GM23338 (cell line): Measurements from ENCODE around the gene CNNM1. TPM values are rescaled to one million over a fixed set of nuclear protein-coding genes. Genes with fewer than 3 reads are reported as not detected.

Experiments
- ATAC-seq: fragments of 200-7000 bp; cut with Tn5 transposase; 3 replicates; pipeline ENCODE4 v1.9.1; 2020
- DNase-seq: peaks from one replicate; pipeline ENCODE4 v3.0.0-alpha.2; 2015; ENCODE audit warnings: low spot score
- H2AFZ ChIP-seq: fragments of 200-600 bp; sonication (generic); 2 replicates; pipeline ENCODE4 v1.8.0; 2016; ENCODE audit warnings: antibody characterized with exemption, mild to moderate bottlenecking, moderate library complexity
- H3F3A ChIP-seq: fragments of 200-600 bp; sonication (generic); replicated peaks from 2 replicates; pipeline ENCODE4 v1.8.0; 2017; ENCODE audit warnings: antibody characterized with exemption, mixed run types, low read depth
- H3K27ac ChIP-seq: fragments of 200-600 bp; sonication (generic); 2 replicates; pipeline ENCODE4 v1.6.1; 2016; ENCODE audit warnings: low read depth
- H3K27me3 ChIP-seq: fragments of 200-600 bp; sonication (generic); 2 replicates; pipeline ENCODE4 v1.8.0; 2016; ENCODE audit warnings: mild to moderate bottlenecking, mixed run types, moderate library complexity; ENCODE audit not compliant: insufficient read depth
- H3K36me3 ChIP-seq: fragments of 200-600 bp; sonication (generic); 2 replicates; pipeline ENCODE4 v1.8.0; 2016; ENCODE audit warnings: mild to moderate bottlenecking; ENCODE audit not compliant: insufficient read depth
- H3K4me1 ChIP-seq: fragments of 200-600 bp; sonication (generic); 2 replicates; pipeline ENCODE4 v1.8.0; 2016; ENCODE audit warnings: mild to moderate bottlenecking, moderate library complexity; ENCODE audit not compliant: insufficient read depth
- H3K4me2 ChIP-seq: fragments of 200-600 bp; sonication (generic); 2 replicates; pipeline ENCODE4 v1.7.1; 2017; ENCODE audit warnings: mixed run types
- H3K4me3 ChIP-seq: fragments of 200-600 bp; sonication (generic); 2 replicates; pipeline ENCODE4 v1.6.1; 2016; ENCODE audit warnings: mixed run types
- H3K79me2 ChIP-seq: fragments of 200-600 bp; sonication (generic); replicated peaks from 2 replicates; pipeline ENCODE4 v1.8.0; 2017; ENCODE audit warnings: mild to moderate bottlenecking; ENCODE audit not compliant: insufficient read depth
- H3K9me2 ChIP-seq: fragments of 200-600 bp; sonication (generic); 2 replicates; pipeline ENCODE4 v1.8.0; 2017; ENCODE audit not compliant: insufficient read depth
- H4K20me1 ChIP-seq: fragments of 200-600 bp; sonication (generic); replicated peaks from 2 replicates; pipeline ENCODE4 v1.8.0; 2017; ENCODE audit warnings: mild to moderate bottlenecking; ENCODE audit not compliant: insufficient read depth
- H3K27ac Mint-ChIP-seq: 2 replicates; pipeline ENCODE4 v1.8.0; 2020; ENCODE audit warnings: inconsistent platforms, mild to moderate bottlenecking, moderate library complexity, mixed read lengths
- H3K27me3 Mint-ChIP-seq: 3 replicates; pipeline ENCODE4 v1.8.0; 2022; ENCODE audit warnings: low read depth, mild to moderate bottlenecking, moderate library complexity, mixed read lengths, inconsistent platforms; ENCODE audit not compliant: insufficient read depth, poor library complexity
- H3K36me3 Mint-ChIP-seq: 3 replicates; pipeline ENCODE4 v1.8.0; 2021; ENCODE audit warnings: low read depth, mild to moderate bottlenecking, inconsistent platforms, moderate library complexity, mixed read lengths
- H3K4me1 Mint-ChIP-seq: 3 replicates; pipeline ENCODE4 v1.8.0; 2020; ENCODE audit warnings: mild to moderate bottlenecking, inconsistent platforms, mixed read lengths
- H3K4me3 Mint-ChIP-seq: 3 replicates; pipeline ENCODE4 v1.8.0; 2021; ENCODE audit warnings: moderate library complexity, mild to moderate bottlenecking, inconsistent platforms, mixed read lengths
- H3K9me3 Mint-ChIP-seq: 3 replicates; pipeline ENCODE4 v1.8.0; 2020; ENCODE audit warnings: moderate library complexity, mild to moderate bottlenecking, inconsistent platforms, mixed read lengths
- CREB1 ChIP-seq: fragments of 250-450 bp; sonication (Bioruptor Pico); IDR thresholded peaks from 2 replicates; pipeline ENCODE4 v1.5.0; 2020; ENCODE audit warnings: low read depth, mild to moderate bottlenecking, moderate library complexity
- JUNB ChIP-seq: IDR thresholded peaks from one replicate; pipeline ENCODE4 v1.6.1; 2016; ENCODE audit warnings: antibody characterized with exemption; ENCODE audit not compliant: unreplicated experiment
- NANOG ChIP-seq: IDR thresholded peaks from 2 replicates; pipeline ENCODE4 v1.6.1; 2016; ENCODE audit warnings: antibody characterized with exemption, borderline replicate concordance
- POLR2AphosphoS5 ChIP-seq: IDR thresholded peaks from 2 replicates; pipeline ENCODE4 v1.6.1; 2016; ENCODE audit warnings: antibody characterized with exemption, low read depth
- STAT1 ChIP-seq: IDR thresholded peaks from one replicate; pipeline ENCODE4 v1.6.1; 2016; ENCODE audit warnings: antibody characterized with exemption; ENCODE audit not compliant: unreplicated experiment
- ZNF114 ChIP-seq: fragments of 250-450 bp; sonication (Bioruptor Pico); IDR thresholded peaks from 2 replicates; pipeline ENCODE4 v1.5.0; 2020; ENCODE audit warnings: mild to moderate bottlenecking, moderate library complexity
- polyA plus RNA-seq: library from polyadenylated mRNA; unstranded; fragments of >200 nt; fragmentation: Nextera tagmentation; extraction: Ambion mirVana; gene quantifications from 2 replicates; pipeline ENCODE4 v1.2.1, GENCODE V29; 2016
- total RNA-seq: library from RNA; depleted of rRNA; stranded (reverse); fragments of >200 nt; shearing (Covaris generic); gene quantifications from 2 replicates; pipeline ENCODE4 v1.2.3, GENCODE V29; 2014
- TF ChIP-seq, protein P1 (sequence below), 2 experiments: fragments of 200-600 bp in 1 of 2; sonication (generic) in 1 of 2; conservative IDR thresholded peaks; 2 replicates each; pipeline versions ENCODE4 v1.5.1 to v1.6.1; 2016 to 2017; ENCODE audit warnings: antibody characterized with exemption in 2 of 2, low read depth in 2 of 2, mild to moderate bottlenecking in 2 of 2, moderate library complexity in 1 of 2
- TF ChIP-seq, protein P2 (sequence below): IDR thresholded peaks from one replicate; pipeline ENCODE4 v1.6.1; 2018; ENCODE audit warnings: antibody characterized with exemption; ENCODE audit not compliant: unreplicated experiment
- TF ChIP-seq, protein P3 (sequence below): IDR thresholded peaks from 2 replicates; pipeline ENCODE4 v1.6.1; 2016; ENCODE audit warnings: antibody characterized with exemption

Gene CNNM1
- total and polyA plus RNA-seq, 2 experiments from 2014 or later: 0.52 to 0.90 TPM

DNA sequence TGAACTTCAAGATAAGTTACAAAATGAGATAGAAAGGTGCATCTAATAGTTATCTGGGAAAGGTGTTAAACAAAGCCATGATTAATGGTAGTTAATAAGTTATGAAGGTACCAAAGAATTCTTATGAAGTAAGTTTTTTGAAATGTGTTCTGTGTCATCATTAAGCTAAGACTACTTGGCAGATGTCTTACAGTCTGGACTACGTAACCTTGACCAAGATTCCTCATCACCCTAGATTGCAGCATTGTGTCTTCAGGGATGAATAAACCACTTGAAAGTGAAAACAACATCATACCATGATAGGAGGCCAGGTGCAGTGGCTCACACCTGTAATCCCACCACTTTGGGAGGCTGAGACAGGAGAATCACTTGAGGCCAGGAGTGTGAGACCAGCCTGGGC, 53.0 kb downstream of the CNNM1 start:
- Histone ChIP-seq H4K20me1 (no peaks in the 10 kb centered on the region), H3K27me3 (no peaks in the 10 kb centered on the region), H3K27ac (no peak overlapping the region), H3K79me2 (no peaks in the 10 kb centered on the region), H3K4me2 (no peak overlapping the region), H3K4me3 (no peak overlapping the region), H3K4me1 (no peaks in the 10 kb centered on the region; the same call in 1 of the 2 replicates), H3K9me2 (no peaks in the 10 kb centered on the region), H3F3A (no peaks in the 10 kb centered on the region), H3K36me3 (no peaks in the 10 kb centered on the region), H2AFZ (no peak overlapping the region)
- DNase-seq (no peak), ATAC-seq (no peak)
- H3K27me3 Mint-ChIP-seq: peaks cover 8% of the 10 kb centered on the region
- H3K27ac Mint-ChIP-seq: no peak overlapping the region
- H3K4me3 Mint-ChIP-seq: no peak overlapping the region
- H3K4me1 Mint-ChIP-seq: peaks cover 14% of the 10 kb centered on the region
- no peaks in the 10 kb centered on the region for H3K36me3 Mint-ChIP-seq
- TF ChIP-seq JUNB: no peak
- no peak for TF ChIP-seq STAT1
- TF ChIP-seq ZNF114 (CRISPR knock-in tag): no peak
- no peak for TF ChIP-seq CREB1
- TF ChIP-seq, protein P1, sequence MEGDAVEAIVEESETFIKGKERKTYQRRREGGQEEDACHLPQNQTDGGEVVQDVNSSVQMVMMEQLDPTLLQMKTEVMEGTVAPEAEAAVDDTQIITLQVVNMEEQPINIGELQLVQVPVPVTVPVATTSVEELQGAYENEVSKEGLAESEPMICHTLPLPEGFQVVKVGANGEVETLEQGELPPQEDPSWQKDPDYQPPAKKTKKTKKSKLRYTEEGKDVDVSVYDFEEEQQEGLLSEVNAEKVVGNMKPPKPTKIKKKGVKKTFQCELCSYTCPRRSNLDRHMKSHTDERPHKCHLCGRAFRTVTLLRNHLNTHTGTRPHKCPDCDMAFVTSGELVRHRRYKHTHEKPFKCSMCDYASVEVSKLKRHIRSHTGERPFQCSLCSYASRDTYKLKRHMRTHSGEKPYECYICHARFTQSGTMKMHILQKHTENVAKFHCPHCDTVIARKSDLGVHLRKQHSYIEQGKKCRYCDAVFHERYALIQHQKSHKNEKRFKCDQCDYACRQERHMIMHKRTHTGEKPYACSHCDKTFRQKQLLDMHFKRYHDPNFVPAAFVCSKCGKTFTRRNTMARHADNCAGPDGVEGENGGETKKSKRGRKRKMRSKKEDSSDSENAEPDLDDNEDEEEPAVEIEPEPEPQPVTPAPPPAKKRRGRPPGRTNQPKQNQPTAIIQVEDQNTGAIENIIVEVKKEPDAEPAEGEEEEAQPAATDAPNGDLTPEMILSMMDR (conservative IDR thresholded peaks at IDR 0.05; ENCODE audit: low read depth in 2 of 2): no peak
- TF ChIP-seq, protein P2, sequence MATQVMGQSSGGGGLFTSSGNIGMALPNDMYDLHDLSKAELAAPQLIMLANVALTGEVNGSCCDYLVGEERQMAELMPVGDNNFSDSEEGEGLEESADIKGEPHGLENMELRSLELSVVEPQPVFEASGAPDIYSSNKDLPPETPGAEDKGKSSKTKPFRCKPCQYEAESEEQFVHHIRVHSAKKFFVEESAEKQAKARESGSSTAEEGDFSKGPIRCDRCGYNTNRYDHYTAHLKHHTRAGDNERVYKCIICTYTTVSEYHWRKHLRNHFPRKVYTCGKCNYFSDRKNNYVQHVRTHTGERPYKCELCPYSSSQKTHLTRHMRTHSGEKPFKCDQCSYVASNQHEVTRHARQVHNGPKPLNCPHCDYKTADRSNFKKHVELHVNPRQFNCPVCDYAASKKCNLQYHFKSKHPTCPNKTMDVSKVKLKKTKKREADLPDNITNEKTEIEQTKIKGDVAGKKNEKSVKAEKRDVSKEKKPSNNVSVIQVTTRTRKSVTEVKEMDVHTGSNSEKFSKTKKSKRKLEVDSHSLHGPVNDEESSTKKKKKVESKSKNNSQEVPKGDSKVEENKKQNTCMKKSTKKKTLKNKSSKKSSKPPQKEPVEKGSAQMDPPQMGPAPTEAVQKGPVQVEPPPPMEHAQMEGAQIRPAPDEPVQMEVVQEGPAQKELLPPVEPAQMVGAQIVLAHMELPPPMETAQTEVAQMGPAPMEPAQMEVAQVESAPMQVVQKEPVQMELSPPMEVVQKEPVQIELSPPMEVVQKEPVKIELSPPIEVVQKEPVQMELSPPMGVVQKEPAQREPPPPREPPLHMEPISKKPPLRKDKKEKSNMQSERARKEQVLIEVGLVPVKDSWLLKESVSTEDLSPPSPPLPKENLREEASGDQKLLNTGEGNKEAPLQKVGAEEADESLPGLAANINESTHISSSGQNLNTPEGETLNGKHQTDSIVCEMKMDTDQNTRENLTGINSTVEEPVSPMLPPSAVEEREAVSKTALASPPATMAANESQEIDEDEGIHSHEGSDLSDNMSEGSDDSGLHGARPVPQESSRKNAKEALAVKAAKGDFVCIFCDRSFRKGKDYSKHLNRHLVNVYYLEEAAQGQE: no peak
- no peaks in the 10 kb centered on the region for H3K9me3 Mint-ChIP-seq

DNA sequence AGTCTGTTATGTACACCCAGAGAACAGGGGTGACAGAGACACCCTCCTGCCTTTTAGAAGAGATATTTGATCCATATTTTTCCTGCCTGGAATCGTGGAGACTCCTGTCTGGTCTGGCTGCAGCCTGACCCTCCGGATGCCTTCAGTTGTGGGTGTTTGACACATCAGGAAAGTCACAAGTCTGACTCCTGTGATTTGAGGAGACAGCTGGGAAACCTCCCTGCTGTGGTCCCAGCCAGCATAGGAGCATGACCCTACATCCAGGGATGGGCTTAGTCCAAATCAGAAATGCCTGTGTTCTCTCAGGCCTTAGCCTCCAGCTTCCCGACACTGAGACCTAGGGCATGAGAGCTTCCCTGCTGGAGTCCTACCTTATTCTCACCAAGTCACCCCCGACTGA, 57.9 kb downstream of the CNNM1 start:
- Histone ChIP-seq H3K4me1 (no peaks in the 10 kb centered on the region; the same call in 1 of the 2 replicates), H3K27ac (no peak overlapping the region), H3K79me2 (no peaks in the 10 kb centered on the region), H3K36me3 (no peaks in the 10 kb centered on the region), H2AFZ (no peak overlapping the region), H4K20me1 (no peaks in the 10 kb centered on the region), H3K4me3 (no peak overlapping the region), H3K27me3 (no peaks in the 10 kb centered on the region), H3K4me2 (no peak overlapping the region), H3K9me2 (no peaks in the 10 kb centered on the region), H3F3A (no peaks in the 10 kb centered on the region)
- TF ChIP-seq, protein P2: no peak
- TF ChIP-seq POLR2AphosphoS5 (no peak), JUNB (no peak), CREB1 (no peak), ZNF114 (CRISPR knock-in tag) (no peak), NANOG (no peak)
- TF ChIP-seq, protein P1 (conservative IDR thresholded peaks at IDR 0.05; ENCODE audit: low read depth in 2 of 2): no peak
- TF ChIP-seq, protein P3, sequence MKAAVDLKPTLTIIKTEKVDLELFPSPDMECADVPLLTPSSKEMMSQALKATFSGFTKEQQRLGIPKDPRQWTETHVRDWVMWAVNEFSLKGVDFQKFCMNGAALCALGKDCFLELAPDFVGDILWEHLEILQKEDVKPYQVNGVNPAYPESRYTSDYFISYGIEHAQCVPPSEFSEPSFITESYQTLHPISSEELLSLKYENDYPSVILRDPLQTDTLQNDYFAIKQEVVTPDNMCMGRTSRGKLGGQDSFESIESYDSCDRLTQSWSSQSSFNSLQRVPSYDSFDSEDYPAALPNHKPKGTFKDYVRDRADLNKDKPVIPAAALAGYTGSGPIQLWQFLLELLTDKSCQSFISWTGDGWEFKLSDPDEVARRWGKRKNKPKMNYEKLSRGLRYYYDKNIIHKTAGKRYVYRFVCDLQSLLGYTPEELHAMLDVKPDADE: no peak
- ATAC-seq: no peak
- H3K9me3 Mint-ChIP-seq: no peaks in the 10 kb centered on the region
- H3K27me3 Mint-ChIP-seq: peaks cover 4% of the 10 kb centered on the region
- DNase-seq: no peak
- no peak overlapping the region for H3K4me3 Mint-ChIP-seq
- no peak overlapping the region for H3K27ac Mint-ChIP-seq
- no peaks in the 10 kb centered on the region for H3K36me3 Mint-ChIP-seq
- peaks cover 19% of the 10 kb centered on the region for H3K4me1 Mint-ChIP-seq
